Activated CD4-positive, CD25-positive, alpha-beta regulatory T cell (primary cell): ENCODE measurements around the gene TSC22D3.

ENCODE experiments used
- DNase-seq, 4 experiments: peaks; one replicate each; lab custom pipeline; 2025; lab: John Stamatoyannopoulos, UW

TSC22D3 gene

GRCh38 chrX:107760304-107761077, 15.1 kb downstream of the TSC22D3 start:
- DNase-seq = no peak

GRCh38 chrX:107758231-107758766, 17.3 kb downstream of the TSC22D3 start:
- no peak for DNase-seq

GRCh38 chrX:107755721-107756120, 19.9 kb downstream of the TSC22D3 start:
- DNase-seq = no peak

- DNase-seq = no peak
Measured at GRCh38 chrX:107753187-107753586, 22.4 kb downstream of the TSC22D3 start.

- no peak for DNase-seq
Measured at GRCh38 chrX:107752714-107753113, 22.9 kb downstream of the TSC22D3 start.

- no peak for DNase-seq
Measured at GRCh38 chrX:107752043-107752442, 23.5 kb downstream of the TSC22D3 start.

- no peak for DNase-seq
Measured at GRCh38 chrX:107750861-107751445, 24.6 kb downstream of the TSC22D3 start.

GRCh38 chrX:107750263-107750662, 25.3 kb downstream of the TSC22D3 start:
- no peak for DNase-seq

GRCh38 chrX:107748506-107748905, 27.1 kb downstream of the TSC22D3 start:
- no peak for DNase-seq

GRCh38 chrX:107747596-107748161, 27.9 kb downstream of the TSC22D3 start:
- DNase-seq = no peak

GRCh38 chrX:107744868-107745267, 30.7 kb downstream of the TSC22D3 start:
- no peak for DNase-seq

- no peak for DNase-seq
Measured at GRCh38 chrX:107743995-107744394, 31.6 kb downstream of the TSC22D3 start.

- no peak for DNase-seq
Measured at GRCh38 chrX:107742700-107743191, 32.8 kb downstream of the TSC22D3 start.

GRCh38 chrX:107741404-107741790, 34.2 kb downstream of the TSC22D3 start:
- DNase-seq = no peak

- no peak for DNase-seq
Measured at GRCh38 chrX:107739541-107739940, 36.0 kb downstream of the TSC22D3 start.

GRCh38 chrX:107738768-107739167, 36.8 kb downstream of the TSC22D3 start:
- no peak for DNase-seq

- DNase-seq = no peak
Measured at GRCh38 chrX:107738272-107738671, 37.3 kb downstream of the TSC22D3 start.

GRCh38 chrX:107736781-107737531, 38.6 kb downstream of the TSC22D3 start:
- no peak for DNase-seq

- DNase-seq = no peak
Measured at GRCh38 chrX:107734646-107735045, 40.9 kb downstream of the TSC22D3 start.

- DNase-seq = no peak
Measured at GRCh38 chrX:107733686-107734085, 41.9 kb downstream of the TSC22D3 start.

GRCh38 chrX:107731831-107732502, 43.6 kb downstream of the TSC22D3 start:
- DNase-seq = no peak
